ENCODE data around the gene STOX2.
"Not testable (repeated sequence)": the region's sequence is repeated elsewhere in the genome, so short reads cannot be mapped to it uniquely, and the experiment has no call there.

STOX2 gene

DNA sequence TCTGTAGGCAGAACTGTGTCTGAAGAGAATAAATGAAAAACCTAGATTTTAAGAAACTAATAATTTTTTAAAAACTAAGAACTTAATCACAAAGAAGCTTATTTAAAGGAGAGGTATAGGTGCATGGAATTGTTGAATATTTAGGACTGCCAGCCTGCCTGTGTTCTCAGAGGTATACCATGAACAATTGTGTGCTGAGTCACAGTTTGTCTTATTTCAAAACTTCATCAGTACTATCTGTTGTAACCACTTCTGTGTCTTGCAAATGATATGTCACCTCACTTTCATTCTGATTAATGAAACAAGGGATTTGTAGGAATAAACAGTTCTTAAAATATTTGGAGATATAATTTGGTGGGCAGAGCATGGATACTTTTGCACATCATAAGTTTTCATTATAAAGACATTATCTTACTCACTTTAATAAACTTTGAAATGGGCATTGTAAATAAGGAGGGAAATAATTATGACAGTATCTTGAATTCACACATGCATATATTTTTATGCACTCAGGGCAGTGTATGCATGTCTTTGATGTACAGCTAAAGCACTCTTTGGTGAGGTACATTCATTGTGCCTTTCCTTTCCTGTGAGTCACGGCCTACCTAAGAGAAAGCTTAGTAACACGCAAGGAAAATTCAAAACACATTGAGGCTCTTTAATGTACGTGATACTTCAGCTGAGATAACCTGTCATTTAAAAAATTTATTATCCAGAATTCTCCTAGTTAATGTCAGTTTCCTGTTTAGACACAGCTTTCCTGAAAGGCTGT lies 31.7 kb downstream of the STOX2 start:
- no peak for DNase-seq (ENCODE audit: low read depth)

DNA sequence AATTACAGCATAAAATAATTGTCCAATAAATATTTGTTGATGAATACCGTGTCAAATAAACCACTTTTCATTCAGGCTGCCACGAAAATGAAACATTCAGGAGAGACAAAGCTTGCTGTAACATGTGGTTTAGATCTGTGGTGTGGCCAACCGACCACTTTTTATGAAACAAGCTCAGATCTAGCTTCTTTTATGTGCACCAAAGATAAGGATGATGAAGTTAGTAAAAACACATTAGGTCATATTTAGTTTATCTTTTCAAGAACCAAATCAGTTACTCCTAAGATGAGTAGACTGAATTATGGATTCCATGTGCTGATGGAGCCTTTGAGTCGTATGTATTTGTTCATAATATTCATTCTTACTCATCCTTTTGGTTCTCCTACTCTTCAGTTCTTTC lies 35.8 kb downstream of the STOX2 start:
- DNase-seq (ENCODE audit: low read depth) = no peak

DNA sequence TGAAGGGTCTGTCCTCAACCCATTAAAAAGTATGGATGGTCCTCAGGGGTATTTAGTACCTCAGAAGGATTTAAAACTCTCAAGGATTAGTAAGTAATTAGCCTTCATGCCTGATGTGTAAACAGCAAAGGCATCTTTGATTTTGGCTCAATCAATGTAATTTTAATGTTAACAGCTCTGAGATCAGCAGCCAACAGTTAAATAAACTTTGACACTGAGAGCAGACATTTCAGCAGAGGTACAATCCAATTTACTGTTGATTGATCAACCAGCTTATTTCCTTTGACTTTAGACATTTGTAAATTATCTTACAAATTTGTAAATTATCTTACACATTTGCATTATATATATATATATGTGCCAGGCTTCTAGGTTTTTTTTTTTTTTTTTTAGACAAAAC lies 36.9 kb downstream of the STOX2 start:
- DNase-seq (ENCODE audit: low read depth) = no peak

DNA sequence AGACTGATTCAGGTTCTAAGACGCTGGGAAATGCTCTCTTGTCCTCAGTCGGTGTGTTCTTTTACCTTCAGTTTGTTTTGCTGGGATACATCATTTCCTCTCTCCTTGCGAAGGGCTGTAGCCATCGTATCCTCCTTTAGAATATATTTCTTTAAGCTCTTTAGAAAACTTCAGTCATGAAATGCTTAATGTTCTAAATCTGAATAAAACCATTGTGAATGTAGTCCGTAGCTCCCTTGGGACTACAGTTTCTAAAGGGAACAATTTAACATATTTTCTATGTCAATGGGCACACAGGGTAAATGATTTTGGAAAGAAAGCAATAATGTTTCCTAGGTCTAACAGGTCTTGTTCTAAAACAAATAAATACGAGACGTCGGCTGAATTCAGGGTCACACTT lies 40.6 kb downstream of the STOX2 start:
- DNase-seq (ENCODE audit: low read depth) = no peak

DNA sequence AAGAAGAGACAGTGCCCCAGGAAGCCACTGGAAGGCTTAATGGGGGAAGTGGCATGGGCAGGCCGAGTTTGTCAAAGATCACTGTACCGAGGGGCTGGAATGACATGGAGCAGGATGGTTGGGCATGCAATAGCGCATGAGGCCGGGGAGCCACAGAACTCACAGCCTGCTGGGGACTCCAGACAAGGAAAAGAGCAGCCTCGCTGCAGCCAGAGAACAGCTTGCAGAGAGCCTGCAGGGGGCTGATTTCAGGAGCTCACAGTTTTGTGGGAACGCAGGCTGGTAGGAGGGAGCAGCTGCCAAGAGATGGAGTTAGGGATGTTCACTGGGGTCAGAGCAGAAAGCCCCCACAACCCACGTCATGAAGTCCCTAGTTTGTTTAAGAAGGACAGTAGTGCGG lies 45.4 kb downstream of the STOX2 start:
- DNase-seq (ENCODE audit: low read depth) = no peak

DNA sequence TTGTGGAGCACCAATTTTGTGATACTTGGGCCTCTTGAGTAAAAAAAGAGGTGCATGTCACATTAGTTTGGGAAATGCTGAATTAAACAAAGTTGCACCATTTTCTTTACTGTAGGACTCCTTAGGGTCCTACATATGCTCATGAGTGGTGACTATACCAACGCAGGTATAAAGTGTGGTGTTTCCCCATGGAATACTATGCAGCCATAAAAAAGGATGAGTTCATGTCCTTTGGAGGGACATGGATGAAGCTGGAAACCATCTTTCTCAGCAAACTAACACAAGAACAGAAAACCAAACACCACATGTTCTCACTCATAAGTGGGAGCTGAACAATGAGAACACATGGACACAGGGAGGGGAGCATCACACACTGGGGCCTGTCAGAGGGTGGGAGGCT lies 47.5 kb downstream of the STOX2 start:
- DNase-seq (ENCODE audit: low read depth) = not testable (repeated sequence)

DNA sequence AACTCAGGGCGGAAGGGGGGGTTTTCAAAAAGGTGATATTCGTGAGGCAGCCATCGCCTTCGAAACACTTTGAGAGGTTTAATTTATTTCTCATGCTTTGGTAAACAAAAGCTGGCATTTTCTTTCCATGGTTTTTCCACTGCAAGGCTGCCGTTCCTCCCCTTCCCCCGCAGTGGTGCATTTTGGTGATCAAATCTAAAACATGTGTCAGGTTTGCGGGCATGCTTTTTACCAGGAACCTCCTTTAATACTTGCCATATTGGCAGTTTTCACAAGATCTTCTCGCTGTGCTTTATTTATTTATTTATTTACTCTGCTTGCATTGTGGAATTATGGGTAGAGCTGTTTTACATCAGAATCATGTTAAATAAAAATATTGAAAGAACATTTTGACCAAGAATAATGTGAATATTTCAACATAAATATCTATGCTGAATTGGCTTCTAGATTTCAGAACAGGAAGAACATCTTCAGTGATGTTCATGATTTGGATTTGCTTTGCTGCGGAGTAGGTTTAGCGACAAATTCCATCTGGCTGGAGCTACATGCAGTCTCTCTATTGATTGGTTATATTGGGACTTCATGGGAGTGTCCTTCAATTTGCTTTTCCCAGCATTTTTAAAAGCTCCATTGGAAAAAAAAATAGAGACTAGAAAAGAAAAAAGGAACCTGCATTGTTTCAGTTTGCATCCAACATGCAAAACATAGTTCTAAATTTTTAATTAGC lies 54.4 kb downstream of the STOX2 start:
- no peak for DNase-seq (ENCODE audit: low read depth)

DNA sequence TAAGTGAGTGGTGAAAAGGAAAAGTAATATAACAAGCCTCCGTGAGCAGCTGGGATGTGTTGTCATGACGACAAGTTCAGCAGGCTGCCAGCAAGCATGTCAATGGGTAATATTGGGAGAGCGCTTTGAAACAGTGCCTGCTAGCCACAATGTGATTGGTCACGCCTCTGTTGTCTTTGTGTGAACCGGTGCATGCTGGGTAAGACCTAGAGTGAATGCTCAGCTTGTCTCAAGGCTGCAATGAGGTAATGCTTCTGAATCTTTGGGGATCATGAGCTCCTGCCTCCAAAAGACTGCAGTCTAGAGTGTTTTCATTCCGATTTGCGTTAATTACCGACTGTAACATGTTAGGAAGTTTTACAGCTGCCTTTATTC lies 54.9 kb downstream of the STOX2 start:
- DNase-seq (ENCODE audit: low read depth) = no peak

DNA sequence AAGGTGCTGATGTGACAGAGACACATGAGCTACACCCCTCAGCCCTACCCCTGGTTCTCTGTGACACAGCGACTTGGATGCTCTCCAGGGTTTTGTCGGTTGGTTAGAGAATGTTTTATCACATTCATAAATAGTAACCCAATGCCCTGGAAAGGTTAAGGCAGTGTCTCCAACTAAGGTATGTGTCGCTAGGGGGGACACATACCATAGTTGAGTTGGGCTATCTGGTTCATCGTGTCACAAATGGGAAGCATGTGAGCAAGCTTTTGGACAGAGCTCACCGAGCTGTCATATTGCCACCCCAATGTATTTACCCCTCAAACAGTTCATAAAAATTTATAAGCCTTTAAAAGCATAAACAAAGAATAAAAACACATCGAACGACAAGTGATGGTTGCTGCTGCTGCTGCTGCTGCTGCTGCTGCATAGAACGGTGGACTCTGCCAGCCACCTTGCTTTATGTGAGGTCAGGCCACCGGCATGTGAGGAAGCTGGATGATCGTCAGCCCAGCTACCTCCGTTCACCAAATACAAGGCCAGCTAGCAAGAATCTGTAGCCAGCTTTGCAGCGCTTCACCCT lies 55.9 kb downstream of the STOX2 start:
- DNase-seq (ENCODE audit: low read depth) = no peak

DNA sequence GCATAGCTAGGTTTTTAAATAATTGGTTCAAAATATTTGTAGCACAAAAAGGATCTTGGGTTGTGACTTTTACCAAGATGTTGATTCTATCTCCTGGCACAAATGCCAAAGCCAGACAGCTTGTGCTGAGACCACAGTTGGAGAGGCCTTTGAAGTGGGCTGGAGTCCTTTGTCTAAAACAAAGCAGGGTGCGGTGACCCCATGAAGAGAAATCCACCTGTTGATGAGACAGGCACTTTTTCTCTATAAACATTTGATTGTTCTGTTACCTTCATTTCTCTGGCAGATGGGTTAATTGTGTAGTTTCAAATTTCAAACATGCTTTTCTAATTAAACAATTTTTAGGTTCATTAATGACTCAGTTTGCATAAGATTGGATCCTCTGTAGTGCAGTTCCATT lies 56.7 kb downstream of the STOX2 start:
- no peak for DNase-seq (ENCODE audit: low read depth)

DNA sequence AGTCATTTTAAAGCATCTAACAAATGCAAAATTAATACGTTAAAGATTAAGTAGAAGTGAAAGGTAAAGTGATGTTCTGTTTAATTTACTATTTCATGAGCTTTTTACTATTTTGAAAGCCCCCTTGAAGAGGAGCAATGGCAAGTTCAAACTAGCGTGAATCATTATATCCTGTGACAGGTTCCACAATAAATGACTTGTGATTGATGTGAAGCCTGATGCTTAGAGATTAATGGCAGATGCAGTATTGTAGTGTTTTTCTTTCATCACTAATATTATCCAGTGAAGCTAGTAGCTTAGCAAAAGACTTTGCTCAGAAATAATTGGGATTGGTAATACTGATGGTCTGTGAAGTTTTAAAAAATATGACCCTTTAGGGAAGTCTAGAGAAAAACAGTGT lies 57.3 kb downstream of the STOX2 start:
- no peak for DNase-seq (ENCODE audit: low read depth)

DNA sequence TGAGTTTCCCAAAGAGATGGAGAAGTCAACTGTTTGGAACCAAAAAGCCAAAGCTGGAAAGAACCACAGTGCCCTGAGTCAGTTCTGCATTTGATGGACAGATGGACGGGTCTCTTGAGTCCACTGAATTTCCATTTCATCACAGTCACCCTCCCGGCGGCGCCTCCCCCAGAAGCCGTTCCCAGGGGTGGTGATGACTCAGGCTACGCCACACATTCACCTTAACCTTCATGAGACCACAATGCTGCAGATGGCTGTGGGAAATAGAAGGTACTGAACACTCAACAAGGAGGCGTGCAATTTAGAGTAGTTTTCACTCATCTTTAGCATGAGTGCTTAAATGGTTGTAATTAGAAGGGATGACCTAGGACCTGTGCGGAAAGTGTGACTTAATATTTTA lies 61.3 kb downstream of the STOX2 start:
- no peak for DNase-seq (ENCODE audit: low read depth)

DNA sequence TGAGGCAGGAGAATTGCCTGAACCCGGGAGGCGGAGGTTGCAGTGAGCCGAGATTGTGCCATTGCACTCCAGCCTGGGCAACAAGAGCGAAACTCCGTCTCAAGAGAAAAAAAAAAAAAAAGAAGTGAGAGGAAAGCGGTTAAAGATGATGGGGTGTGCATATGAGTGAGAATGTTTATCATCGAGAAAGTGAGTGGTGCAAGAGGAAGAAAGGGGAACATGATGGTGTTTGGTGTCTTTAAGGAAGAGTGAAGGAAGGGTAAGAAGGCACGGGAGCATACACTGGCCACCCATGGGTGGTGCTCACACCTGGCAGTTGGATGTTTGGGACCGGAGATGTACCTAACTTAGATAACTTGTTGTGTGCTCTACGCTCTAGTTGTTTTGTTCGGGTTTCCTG lies 62.2 kb downstream of the STOX2 start:
- DNase-seq (ENCODE audit: low read depth) = no peak

DNA sequence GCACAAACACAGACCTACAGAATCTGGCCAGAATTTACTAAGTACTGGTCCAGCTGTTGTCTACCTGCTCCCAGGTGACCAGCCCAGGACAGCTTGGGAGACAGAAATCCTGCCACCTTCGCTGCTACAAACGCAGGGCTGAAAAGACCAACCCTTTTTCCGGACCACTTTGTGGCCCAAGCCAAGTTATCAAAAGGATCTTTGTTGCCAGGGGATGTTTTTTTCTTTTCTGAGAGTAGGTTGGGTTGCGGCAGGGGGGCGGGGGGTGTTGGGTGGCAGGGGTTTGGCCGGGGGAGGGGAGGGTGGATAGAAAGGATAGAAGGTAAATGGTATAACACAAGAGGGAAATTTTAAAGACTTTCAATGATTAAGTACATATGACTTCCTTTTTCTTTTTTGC lies 63.4 kb downstream of the STOX2 start:
- no peak for DNase-seq (ENCODE audit: low read depth)

DNA sequence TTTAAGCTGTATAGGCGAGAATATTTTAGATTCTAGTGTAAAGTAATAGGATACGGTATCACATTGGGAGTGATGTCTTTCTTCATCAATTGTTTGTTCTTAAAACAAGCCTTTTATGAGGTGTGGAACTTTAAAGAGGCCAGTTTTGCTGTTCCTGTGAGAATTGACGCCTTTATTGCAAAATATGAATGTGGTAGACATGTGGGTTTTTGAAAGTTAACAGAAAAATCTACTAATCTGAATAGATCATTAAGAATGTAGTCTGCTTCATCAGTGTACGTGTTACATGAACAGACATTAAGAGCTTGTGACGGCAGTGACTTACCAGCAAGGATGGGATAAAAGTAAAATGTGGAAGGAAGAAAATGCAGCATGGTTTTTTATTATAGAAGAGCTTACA lies 63.8 kb downstream of the STOX2 start:
- DNase-seq (ENCODE audit: low read depth) = no peak

DNA sequence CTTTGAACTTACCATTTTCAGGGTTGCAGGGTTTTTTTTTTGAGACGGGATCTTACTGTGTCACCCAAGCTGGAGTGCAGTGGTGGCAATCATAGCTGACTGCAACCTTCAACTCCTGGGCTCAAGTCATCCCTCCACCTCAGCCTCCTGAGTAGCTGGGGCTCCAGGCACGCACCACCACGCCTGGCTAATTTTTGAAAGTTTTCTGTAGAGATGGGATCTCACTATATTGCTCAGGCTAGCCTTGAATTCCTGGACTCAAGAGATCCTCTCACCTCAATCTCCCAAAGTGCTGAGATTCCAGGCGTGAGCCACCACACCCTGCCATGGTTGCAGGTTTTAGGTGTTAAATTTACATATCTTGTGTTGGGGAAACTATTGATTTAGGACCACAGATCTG lies 64.5 kb downstream of the STOX2 start:
- DNase-seq (ENCODE audit: low read depth) = no peak

DNA sequence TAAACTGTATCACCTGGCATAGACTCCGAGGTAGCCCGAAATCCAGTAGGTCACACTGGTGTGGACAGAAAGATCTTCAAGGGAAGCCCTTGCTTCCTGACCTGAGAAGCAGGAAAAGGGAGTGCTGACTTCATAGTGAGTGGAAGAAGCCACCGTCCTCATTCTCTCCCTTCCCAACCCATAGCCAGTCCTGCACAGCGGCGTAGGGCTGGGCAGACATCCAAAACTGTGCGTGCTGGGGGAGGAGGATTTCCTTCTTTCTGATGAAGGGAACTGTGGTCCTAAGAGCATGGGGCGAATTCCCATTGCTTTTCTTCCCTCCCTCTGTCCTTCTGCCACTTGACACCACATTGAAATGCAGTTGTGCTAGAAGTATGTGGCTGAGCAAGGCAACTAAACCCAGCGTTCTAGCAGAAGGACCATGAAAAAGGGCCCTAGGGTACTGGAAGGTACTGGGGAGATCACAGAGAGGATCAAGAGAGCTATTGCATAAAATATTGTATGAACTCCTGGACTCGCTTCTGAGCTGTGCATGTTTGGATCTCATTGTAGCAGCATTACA lies 66.9 kb downstream of the STOX2 start:
- no peak for DNase-seq (ENCODE audit: low read depth)

DNA sequence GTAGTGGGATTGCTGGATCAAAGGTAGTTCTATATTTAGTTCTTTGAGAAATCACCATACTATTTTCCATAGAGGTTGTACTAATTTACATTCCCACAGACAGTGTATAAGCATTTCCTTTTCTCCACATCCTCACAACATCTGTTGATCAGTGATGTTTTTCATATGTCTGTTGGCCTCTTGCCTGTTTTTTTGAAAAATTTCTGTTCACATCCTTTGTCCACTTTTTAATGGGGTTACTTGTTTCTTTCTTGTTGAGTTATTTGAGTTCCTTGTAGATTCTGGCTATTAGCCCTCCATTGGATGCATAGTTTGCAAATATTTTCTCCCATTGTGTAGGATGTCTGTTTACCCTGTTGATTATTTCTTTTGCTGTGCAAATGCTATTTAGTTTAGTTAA lies 72.6 kb downstream of the STOX2 start:
- DNase-seq (ENCODE audit: low read depth) = no peak

DNA sequence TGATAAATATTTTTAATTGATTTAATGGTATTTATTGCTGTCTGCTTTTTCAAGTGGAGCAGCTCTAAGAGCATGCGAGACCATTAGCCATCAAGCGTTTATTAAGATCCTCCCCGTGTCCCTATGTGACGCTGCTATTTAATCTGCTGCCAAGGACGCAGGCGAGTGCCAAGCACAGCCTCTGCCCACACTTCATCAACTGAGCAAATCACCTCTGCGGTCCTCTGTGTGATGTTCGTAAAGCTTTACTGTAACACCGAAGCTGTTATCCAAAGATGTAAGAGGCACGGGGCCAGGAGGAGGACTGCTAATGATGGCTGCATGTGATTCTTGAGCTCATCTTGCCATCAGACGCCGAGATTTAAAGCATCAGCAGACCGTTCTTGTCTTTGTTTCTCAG lies 79.5 kb downstream of the STOX2 start:
- no peak for DNase-seq (ENCODE audit: low read depth)

DNA sequence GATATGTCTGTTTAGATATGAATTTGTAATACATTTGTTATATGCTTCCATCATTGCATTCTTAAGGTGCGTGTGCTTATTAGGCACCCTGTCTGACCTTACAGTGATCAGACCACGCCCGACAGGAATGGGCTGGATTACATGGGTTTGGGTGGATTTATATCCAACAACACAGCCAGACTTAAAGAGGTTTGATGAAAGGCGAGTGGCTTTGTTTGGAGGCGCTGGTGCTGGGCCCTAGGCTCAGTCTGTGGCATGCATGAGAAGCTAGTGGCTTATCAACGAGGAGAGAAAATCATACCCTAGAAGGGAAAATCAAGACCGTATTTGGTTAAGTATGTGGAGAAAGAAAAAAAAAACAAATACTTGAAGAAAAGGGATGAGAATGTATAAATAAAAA lies 80.7 kb downstream of the STOX2 start:
- DNase-seq (ENCODE audit: low read depth) = no peak

DNA sequence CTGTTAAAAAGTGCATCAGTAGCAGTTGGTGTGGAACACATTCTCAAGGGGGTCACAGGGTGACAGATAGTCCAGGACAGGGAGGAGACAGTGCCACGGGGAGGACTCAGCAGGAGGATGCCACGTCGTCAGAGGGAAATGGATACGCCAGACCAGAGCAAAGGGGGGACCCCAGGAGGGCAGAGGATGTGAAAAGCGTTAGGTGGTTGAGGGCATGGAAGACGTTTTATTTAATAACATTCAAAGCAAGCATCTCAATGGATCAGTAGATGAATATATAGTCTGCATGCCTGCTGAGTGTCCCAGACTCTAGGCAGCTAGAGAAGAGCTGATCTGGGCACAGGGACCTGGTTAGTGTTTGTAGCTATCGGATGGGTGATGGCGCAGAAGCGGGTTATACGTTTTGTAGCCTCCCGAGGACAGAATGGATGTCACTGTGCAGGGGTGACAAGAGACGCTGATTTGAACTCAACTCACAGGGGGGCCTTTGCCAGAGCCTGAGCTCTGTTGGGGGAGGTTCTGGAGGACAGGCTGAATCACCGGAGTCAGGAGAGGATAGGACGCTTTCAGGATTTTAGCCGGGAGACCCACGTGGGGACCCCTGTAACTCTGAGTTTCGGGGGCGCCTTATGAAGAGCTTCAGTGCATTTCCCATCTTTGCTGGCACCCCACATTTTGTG lies 81.3 kb downstream of the STOX2 start:
- DNase-seq (ENCODE audit: low read depth) = no peak
